SK-N-SH treated with all-trans-retinoic acid at 6 μM for 48 hours (cell line): Measurements from ENCODE around the gene RIMBP2.

Source experiments
- ATAC-seq: fragments of 200-7000 bp; cut with Tn5 transposase; 3 replicates; pipeline ENCODE4 v1.9.1; 2020; ENCODE audit warnings: mild to moderate bottlenecking, moderate library complexity
- CSDC2 ChIP-seq: fragments of 250-450 bp; sonication (Bioruptor Pico); IDR thresholded peaks from 2 replicates; pipeline ENCODE4 v1.5.0; 2020; ENCODE audit warnings: mild to moderate bottlenecking, moderate library complexity
- ESRRG ChIP-seq: fragments of 250-450 bp; sonication (Bioruptor Pico); IDR thresholded peaks from 2 replicates; pipeline ENCODE4 v1.6.1; 2021; ENCODE audit warnings: mild to moderate bottlenecking
- GLIS3 ChIP-seq: fragments of 250-450 bp; sonication (Bioruptor Pico); IDR thresholded peaks from 2 replicates; pipeline ENCODE4 v1.5.0; 2020; ENCODE audit warnings: mild to moderate bottlenecking, moderate library complexity
- ISL1 ChIP-seq: fragments of 250-450 bp; sonication (Bioruptor Pico); IDR thresholded peaks from 2 replicates; pipeline ENCODE4 v2.1.2; 2022; ENCODE audit warnings: mild to moderate bottlenecking, moderate library complexity
- OSR1 ChIP-seq: fragments of 250-450 bp; sonication (Bioruptor Pico); IDR thresholded peaks from 2 replicates; pipeline ENCODE4 v1.8.0; 2022; ENCODE audit warnings: moderate library complexity, mild to moderate bottlenecking, inconsistent platforms
- PPARA ChIP-seq: fragments of 250-450 bp; sonication (Bioruptor Pico); IDR thresholded peaks from 2 replicates; pipeline ENCODE4 v1.5.0; 2020; ENCODE audit warnings: mild to moderate bottlenecking, borderline replicate concordance
- RARB ChIP-seq: fragments of 250-450 bp; sonication (Bioruptor Pico); IDR thresholded peaks from 2 replicates; pipeline ENCODE4 v1.8.0; 2021; ENCODE audit warnings: mild to moderate bottlenecking, moderate library complexity
- SNAI2 ChIP-seq: fragments of 250-450 bp; sonication (Bioruptor Pico); IDR thresholded peaks from 2 replicates; pipeline ENCODE4 v1.5.0; 2020; ENCODE audit warnings: mild to moderate bottlenecking, moderate library complexity
- TCF4 ChIP-seq: fragments of 250-450 bp; sonication (Bioruptor Pico); IDR thresholded peaks from 2 replicates; pipeline ENCODE4 v1.8.0; 2021; ENCODE audit warnings: mild to moderate bottlenecking, moderate library complexity, borderline replicate concordance
- ZC3H10 ChIP-seq: fragments of 250-450 bp; sonication (Bioruptor Pico); IDR thresholded peaks from 2 replicates; pipeline ENCODE4 v1.5.1; 2021; ENCODE audit warnings: mild to moderate bottlenecking, moderate library complexity
- ZFP3 ChIP-seq: fragments of 250-450 bp; sonication (Bioruptor Pico); IDR thresholded peaks from 2 replicates; pipeline ENCODE4 v1.5.0; 2020; ENCODE audit warnings: mild to moderate bottlenecking, moderate library complexity
- ZFP30 ChIP-seq: fragments of 450-650 bp; formaldehyde crosslinking; IDR thresholded peaks from 2 replicates; pipeline ENCODE4 v1.5.0; 2022; ENCODE audit warnings: mild to moderate bottlenecking, moderate library complexity
- ZNF565 ChIP-seq: fragments of 450-650 bp; formaldehyde crosslinking; conservative IDR thresholded peaks from 2 replicates; pipeline ENCODE4 v1.5.0; 2020; ENCODE audit warnings: low read depth, mild to moderate bottlenecking, moderate library complexity
- ZNF70 ChIP-seq: fragments of 450-650 bp; formaldehyde crosslinking; IDR thresholded peaks from 2 replicates; pipeline ENCODE4 v1.5.0; 2020; ENCODE audit warnings: mild to moderate bottlenecking, moderate library complexity
- ZNF8 ChIP-seq: fragments of 450-650 bp; formaldehyde crosslinking; IDR thresholded peaks from 2 replicates; pipeline ENCODE4 v1.5.0; 2020; ENCODE audit warnings: mild to moderate bottlenecking, moderate library complexity
- TF ChIP-seq, protein P1 (sequence below): fragments of 250-450 bp; sonication (Bioruptor Pico); IDR thresholded peaks from 2 replicates; pipeline ENCODE4 v1.8.0; 2020; ENCODE audit warnings: mild to moderate bottlenecking, moderate library complexity, borderline replicate concordance
- TF ChIP-seq, protein P2 (sequence below): fragments of 250-450 bp; sonication (Bioruptor Pico); IDR thresholded peaks from 2 replicates; pipeline ENCODE4 v1.5.0; 2020; ENCODE audit warnings: mild to moderate bottlenecking, moderate library complexity
- TF ChIP-seq, protein P3 (sequence below): fragments of 250-450 bp; sonication (Bioruptor Pico); IDR thresholded peaks from 2 replicates; pipeline ENCODE4 v1.8.0; 2021; ENCODE audit warnings: low read depth, mild to moderate bottlenecking, moderate library complexity, borderline replicate concordance
- TF ChIP-seq, protein P4 (sequence below): fragments of 250-450 bp; sonication (Bioruptor Pico); IDR thresholded peaks from 2 replicates; pipeline ENCODE4 v1.5.1; 2020; ENCODE audit warnings: low read depth, mild to moderate bottlenecking, moderate library complexity

Gene RIMBP2

DNA sequence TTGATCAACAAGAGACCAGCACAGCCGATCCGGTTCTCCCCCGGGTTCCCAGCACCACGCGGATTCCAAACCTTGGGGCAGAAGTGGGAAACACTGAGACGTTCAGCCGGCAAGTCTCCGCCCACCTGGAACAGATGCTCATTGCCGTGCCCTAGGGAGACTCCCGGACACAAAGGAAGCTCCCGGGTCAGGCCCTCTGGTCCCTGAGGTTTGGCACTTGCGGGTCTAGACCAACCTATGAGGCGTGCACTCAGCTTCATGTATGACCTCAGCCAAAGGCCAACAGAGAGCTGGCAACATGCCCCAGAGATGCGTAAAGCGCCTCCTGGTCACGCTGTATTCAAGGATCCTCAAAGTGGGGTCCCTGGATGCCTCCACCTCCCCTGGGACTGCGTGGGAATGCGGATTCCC, 2.5 kb downstream of the RIMBP2 start:
- ATAC-seq = no peak
- TF ChIP-seq ESRRG (CRISPR knock-in tag) = no peak
- TF ChIP-seq, protein P1, sequence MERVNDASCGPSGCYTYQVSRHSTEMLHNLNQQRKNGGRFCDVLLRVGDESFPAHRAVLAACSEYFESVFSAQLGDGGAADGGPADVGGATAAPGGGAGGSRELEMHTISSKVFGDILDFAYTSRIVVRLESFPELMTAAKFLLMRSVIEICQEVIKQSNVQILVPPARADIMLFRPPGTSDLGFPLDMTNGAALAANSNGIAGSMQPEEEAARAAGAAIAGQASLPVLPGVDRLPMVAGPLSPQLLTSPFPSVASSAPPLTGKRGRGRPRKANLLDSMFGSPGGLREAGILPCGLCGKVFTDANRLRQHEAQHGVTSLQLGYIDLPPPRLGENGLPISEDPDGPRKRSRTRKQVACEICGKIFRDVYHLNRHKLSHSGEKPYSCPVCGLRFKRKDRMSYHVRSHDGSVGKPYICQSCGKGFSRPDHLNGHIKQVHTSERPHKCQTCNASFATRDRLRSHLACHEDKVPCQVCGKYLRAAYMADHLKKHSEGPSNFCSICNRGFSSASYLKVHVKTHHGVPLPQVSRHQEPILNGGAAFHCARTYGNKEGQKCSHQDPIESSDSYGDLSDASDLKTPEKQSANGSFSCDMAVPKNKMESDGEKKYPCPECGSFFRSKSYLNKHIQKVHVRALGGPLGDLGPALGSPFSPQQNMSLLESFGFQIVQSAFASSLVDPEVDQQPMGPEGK (CRISPR knock-in tag) = no peak
- TF ChIP-seq SNAI2 (CRISPR knock-in tag) = no peak
- TF ChIP-seq, protein P2, sequence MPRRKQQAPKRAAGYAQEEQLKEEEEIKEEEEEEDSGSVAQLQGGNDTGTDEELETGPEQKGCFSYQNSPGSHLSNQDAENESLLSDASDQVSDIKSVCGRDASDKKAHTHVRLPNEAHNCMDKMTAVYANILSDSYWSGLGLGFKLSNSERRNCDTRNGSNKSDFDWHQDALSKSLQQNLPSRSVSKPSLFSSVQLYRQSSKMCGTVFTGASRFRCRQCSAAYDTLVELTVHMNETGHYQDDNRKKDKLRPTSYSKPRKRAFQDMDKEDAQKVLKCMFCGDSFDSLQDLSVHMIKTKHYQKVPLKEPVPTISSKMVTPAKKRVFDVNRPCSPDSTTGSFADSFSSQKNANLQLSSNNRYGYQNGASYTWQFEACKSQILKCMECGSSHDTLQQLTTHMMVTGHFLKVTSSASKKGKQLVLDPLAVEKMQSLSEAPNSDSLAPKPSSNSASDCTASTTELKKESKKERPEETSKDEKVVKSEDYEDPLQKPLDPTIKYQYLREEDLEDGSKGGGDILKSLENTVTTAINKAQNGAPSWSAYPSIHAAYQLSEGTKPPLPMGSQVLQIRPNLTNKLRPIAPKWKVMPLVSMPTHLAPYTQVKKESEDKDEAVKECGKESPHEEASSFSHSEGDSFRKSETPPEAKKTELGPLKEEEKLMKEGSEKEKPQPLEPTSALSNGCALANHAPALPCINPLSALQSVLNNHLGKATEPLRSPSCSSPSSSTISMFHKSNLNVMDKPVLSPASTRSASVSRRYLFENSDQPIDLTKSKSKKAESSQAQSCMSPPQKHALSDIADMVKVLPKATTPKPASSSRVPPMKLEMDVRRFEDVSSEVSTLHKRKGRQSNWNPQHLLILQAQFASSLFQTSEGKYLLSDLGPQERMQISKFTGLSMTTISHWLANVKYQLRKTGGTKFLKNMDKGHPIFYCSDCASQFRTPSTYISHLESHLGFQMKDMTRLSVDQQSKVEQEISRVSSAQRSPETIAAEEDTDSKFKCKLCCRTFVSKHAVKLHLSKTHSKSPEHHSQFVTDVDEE (CRISPR knock-in tag) = no peak
- no peak for TF ChIP-seq ZC3H10 (CRISPR knock-in tag)

DNA sequence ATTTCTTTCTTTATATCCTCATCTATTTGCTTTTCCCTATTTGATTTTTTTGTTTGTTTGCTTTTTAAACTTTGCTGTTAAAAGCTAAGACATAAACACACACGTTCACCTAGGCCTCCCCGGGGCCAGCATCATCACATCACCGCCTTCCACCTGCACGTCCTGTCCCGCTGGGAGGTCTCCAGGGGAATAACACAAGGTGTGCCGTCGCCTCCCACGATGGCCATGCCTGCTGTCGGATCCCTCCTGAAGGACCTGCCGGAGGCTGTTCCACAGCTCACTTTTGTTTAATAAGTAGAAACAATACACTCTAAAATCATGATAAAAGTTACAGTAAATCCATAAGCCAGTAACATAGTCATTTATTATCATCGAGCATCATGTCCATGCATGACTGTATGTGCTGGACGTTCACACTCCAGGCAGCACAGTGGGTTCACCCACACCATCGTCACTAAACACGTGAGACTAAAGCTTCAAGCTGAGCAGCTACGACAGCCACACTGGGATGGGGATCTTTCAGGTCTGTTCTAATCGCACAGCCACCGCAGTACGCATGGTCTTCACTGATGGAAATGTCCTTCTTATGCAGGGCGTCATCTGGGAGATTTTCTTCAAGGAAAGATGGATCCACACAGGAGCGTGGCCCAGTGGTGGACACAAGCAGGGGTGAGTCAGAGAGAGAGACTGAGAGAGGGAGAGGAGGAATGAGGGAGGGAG, 3.6 kb downstream of the RIMBP2 start:
- no peak for ATAC-seq
- no peak for TF ChIP-seq GLIS3 (CRISPR knock-in tag)
- no peak for TF ChIP-seq ZFP30 (CRISPR knock-in tag)
- no peak for TF ChIP-seq ZNF8 (CRISPR knock-in tag)
- no peak for TF ChIP-seq TCF4 (CRISPR knock-in tag)
- no peak for TF ChIP-seq PPARA (CRISPR knock-in tag)
- TF ChIP-seq, protein P2 (CRISPR knock-in tag) = no peak
- TF ChIP-seq OSR1 = no peak
- TF ChIP-seq, protein P3, sequence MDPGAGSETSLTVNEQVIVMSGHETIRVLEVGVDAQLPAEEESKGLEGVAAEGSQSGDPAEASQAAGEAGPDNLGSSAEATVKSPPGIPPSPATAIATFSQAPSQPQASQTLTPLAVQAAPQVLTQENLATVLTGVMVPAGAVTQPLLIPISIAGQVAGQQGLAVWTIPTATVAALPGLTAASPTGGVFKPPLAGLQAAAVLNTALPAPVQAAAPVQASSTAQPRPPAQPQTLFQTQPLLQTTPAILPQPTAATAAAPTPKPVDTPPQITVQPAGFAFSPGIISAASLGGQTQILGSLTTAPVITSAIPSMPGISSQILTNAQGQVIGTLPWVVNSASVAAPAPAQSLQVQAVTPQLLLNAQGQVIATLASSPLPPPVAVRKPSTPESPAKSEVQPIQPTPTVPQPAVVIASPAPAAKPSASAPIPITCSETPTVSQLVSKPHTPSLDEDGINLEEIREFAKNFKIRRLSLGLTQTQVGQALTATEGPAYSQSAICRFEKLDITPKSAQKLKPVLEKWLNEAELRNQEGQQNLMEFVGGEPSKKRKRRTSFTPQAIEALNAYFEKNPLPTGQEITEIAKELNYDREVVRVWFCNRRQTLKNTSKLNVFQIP (CRISPR knock-in tag) = no peak
- no peak for TF ChIP-seq ESRRG (CRISPR knock-in tag)
- TF ChIP-seq ISL1 (CRISPR knock-in tag) = no peak
- TF ChIP-seq, protein P4, sequence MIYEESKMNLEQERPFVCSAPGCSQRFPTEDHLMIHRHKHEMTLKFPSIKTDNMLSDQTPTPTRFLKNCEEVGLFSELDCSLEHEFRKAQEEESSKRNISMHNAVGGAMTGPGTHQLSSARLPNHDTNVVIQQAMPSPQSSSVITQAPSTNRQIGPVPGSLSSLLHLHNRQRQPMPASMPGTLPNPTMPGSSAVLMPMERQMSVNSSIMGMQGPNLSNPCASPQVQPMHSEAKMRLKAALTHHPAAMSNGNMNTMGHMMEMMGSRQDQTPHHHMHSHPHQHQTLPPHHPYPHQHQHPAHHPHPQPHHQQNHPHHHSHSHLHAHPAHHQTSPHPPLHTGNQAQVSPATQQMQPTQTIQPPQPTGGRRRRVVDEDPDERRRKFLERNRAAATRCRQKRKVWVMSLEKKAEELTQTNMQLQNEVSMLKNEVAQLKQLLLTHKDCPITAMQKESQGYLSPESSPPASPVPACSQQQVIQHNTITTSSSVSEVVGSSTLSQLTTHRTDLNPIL (CRISPR knock-in tag) = no peak
- no peak for TF ChIP-seq ZNF70 (CRISPR knock-in tag)
- no peak for TF ChIP-seq ZNF565 (CRISPR knock-in tag)

DNA sequence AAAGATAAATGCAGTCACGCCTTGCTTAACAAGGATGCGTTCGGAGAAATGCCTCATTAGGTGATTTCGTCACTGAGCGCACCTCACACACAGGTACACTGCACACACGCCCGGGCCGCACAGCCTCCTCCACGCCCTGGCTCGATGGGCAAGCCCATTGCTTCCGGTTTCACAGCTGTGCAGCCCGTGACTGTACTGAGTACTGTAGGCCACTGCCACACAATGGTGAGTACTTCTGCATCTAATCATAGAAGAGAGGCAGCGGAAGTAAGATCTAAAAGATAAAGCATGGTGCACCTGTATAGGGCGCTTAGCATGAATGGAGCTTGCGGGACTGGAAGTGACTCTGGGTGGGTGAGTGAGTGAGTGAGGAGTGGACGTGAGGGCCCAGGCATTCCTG, 4.3 kb downstream of the RIMBP2 start:
- ATAC-seq = no peak
- TF ChIP-seq ZNF8 (CRISPR knock-in tag) = no peak
- TF ChIP-seq ESRRG (CRISPR knock-in tag) = no peak

DNA sequence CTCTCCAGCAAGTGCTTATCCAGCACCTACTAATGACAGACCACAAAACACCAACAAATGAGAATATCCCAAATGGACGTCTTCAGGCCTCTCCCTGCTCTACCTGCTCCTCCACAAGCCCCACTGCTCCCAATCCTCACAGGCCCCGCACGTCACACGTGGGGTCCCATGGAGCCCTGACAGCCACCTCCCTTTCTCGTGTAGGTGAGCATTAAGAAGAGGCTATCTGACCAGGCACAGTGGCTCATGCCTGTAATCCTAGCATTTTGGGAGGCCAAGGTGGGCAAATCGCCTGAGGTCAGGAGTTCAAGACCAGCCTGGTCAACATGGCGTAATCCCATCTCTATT, 5.4 kb downstream of the RIMBP2 start:
- TF ChIP-seq GLIS3 (CRISPR knock-in tag) = no peak
- TF ChIP-seq RARB (CRISPR knock-in tag) = no peak
- no peak for TF ChIP-seq ZNF8 (CRISPR knock-in tag)
- no peak for TF ChIP-seq CSDC2
- no peak for TF ChIP-seq ZFP3 (CRISPR knock-in tag)
- ATAC-seq = no peak
